Prostate gland (tissue), 2 donors: ENCODE data around the gene CCDC74A. TPM values are rescaled to one million over a fixed set of nuclear protein-coding genes. Genes with fewer than 3 reads are reported as not detected.
"Not testable (repeated sequence)": the region's sequence is repeated elsewhere in the genome, so short reads cannot be mapped to it uniquely, and the experiment has no call there.

Source experiments
- DNase-seq: peaks from one replicate; pipeline ENCODE4 v3.0.0-alpha.2; 2019; ENCODE audit warnings: low spot score
- H3K27ac ChIP-seq, 2 donors: fragments of 200-600 bp; sonication (generic); 2 replicates each; pipeline ENCODE4 v1.5.1; 2017 to 2019
- H3K27me3 ChIP-seq: fragments of 200-600 bp; sonication (generic); replicated peaks from 2 replicates; pipeline ENCODE4 v1.5.1; 2019; ENCODE audit not compliant: insufficient read depth
- H3K36me3 ChIP-seq, 2 donors: fragments of 200-600 bp; sonication (generic); 1 replicate in 1 of 2; 2 replicates in 1 of 2; pipeline versions ENCODE4 v1.5.1 to v1.8.1; 2017 to 2019
- H3K4me1 ChIP-seq: fragments of 200-600 bp; sonication (generic); replicated peaks from 2 replicates; pipeline ENCODE4 v1.5.1; 2019
- H3K4me3 ChIP-seq, 2 donors: fragments of 200-600 bp; sonication (generic); 2 replicates each; pipeline ENCODE4 v1.5.1; 2017 to 2019
- H3K9me3 ChIP-seq: fragments of 200-600 bp; sonication (generic); 2 replicates; pipeline ENCODE4 v1.5.1; 2017
- POLR2AphosphoS5 ChIP-seq: sonication (generic); formaldehyde crosslinking; IDR thresholded peaks from one replicate; pipeline ENCODE4 v1.6.1; 2017; ENCODE audit warnings: antibody characterized with exemption
- WGBS: methylation state at CpG from one replicate; pipeline ENCODE4 v1.1.5; 2018; 5-methylcytosine and 5-hydroxymethylcytosine counted together
- intact Hi-C: fragments of 100-400 bp; cut with DNase I; formaldehyde crosslinking; loops from one replicate; pipeline ENCODE4 v1.14.2; 2022
- total RNA-seq, 2 donors: library from RNA; depleted of rRNA; stranded (reverse); fragments of >200 nt; gene quantifications; one replicate each; pipeline ENCODE4 v1.1.0, GENCODE V29; 2016

The CCDC74A gene
- total RNA-seq, result 10 to 100 TPM; 15.5 to 95.5 TPM

DNA sequence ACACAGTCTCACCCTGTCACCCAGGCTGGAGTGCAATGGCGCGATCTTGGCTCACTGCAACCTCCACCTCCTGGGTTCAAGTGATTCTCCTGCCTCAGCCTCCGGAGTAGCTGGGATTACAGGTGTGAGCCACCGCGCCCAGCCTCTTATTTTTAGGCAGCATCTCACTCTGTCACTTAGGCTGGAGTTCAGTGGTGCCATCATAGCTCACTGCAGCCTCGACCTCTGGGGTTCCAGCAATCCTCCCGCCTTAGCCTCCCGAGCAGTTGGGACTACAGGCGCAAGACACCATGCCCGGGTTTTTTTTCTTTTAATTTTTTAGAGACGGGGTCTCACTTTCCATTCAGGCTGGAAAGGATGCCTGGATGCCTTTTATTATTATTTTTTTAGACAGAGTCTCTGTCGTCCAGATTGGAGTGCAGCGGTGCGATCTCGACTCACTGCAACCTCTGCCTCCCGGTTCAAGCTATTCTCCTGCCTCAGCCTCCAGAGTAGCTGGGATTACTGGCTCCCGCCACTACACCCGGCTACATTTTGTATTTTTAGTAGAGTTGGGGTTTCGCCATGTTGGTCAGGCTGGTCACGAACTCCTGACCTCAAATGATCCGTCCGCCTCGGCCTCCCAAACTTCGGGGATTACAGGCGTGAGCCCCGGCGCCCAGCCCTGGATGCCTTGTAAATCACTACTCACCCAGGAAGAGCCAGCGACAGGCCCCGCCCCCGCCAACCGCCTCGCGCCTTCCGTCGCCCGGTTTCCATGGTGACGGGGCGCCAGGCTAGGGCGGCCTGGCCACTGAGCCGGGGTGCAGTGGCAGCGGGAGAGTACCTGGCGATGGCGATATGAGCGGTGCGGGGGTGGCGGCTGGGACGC, at the start of gene CCDC74A:
Gene CCDC74A, plus strand, starts transcription at position 758 of the 871 bp plus-strand sequence. Its CDS starts 83 bp downstream, at position 841.
- peak; percentile 28 for TF ChIP-seq POLR2AphosphoS5
- H3K4me1 ChIP-seq, H3K27me3 ChIP-seq, H3K9me3 ChIP-seq, H3K36me3 ChIP-seq, intact Hi-C loops: not testable (repeated sequence)
- 37% methylated on average over 33 of the region's 47 CpGs for WGBS
- Histone ChIP-seq H3K4me3 (peak within 1 kb of the TSS; percentile 23 to 33), H3K27ac (peak within 1 kb of the TSS in 1 of 2 donors; percentile 30)
- peak; percentile 70 for DNase-seq

DNA sequence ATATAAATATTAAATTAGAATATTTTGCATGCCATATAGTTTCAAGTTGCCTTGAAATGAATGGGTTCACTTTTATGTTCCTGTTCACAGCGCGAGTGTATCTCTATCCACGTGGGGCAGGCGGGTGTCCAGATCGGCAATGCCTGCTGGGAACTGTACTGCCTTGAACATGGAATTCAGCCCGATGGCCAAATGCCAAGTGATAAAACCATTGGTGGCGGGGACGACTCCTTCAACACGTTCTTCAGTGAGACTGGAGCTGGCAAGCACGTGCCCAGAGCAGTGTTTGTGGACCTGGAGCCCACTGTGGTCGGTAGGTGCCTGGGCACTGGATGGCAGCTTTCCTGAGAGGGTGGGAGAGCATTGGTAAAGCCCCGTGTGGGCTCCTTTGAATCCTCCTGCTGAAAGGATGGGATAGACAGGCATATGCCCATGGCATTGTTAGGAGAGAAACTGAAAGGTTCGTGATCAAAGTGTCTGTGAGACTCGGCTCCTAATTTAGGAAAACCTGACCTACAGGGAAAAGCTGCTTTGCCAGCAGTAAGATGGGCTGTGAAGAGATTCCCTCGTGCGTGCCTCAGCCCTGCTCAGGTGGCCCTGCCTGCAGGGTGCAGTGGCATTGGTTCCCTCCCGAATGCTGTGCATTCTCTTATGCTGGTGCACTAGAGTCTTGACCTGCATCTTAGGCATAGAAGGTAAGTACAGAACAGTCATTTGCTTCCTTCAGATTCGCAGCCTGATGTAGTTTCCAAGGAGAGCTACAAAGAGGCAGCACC, 49.4 kb upstream of the CCDC74A start:
- H3K9me3 ChIP-seq, DNase-seq, intact Hi-C loops, H3K27me3 ChIP-seq, H3K4me1 ChIP-seq, H3K4me3 ChIP-seq, H3K36me3 ChIP-seq: not testable (repeated sequence)
- H3K27ac ChIP-seq, result peak overlapping the region in 1 of 2 donors; percentile 69
- WGBS, result 77% methylated on average over 13 of the region's 18 CpGs

DNA sequence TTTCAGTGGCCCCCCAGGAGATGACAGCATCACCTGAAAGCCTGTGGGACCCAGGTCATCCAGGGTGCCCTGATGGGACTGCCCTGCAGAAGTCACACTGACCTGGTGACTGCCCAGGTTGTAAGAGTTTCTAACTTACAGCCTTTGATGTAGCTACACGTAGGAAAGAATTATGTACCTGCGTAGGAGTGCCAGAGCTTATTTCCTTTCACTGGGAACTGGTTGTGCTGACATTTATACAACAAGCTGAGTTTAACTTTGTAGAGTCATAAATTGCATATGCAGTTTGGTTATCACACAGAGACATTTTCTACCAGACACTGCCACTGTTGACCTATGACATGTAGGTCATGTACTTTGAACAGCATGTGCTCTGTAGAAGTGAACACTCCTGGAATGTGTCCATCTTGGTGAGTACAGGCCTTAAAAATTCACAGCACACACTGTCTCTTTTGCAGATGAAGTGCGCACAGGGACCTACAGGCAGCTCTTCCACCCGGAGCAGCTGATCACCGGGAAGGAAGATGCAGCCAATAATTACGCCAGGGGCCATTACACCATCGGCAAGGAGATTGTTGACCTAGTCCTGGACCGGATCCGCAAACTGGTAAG, 48.7 kb upstream of the CCDC74A start:
- peak; percentile 28 for DNase-seq
- H3K27ac ChIP-seq, result peak overlapping the region; percentile 30 to 69
- not testable (repeated sequence) for H3K36me3 ChIP-seq

DNA sequence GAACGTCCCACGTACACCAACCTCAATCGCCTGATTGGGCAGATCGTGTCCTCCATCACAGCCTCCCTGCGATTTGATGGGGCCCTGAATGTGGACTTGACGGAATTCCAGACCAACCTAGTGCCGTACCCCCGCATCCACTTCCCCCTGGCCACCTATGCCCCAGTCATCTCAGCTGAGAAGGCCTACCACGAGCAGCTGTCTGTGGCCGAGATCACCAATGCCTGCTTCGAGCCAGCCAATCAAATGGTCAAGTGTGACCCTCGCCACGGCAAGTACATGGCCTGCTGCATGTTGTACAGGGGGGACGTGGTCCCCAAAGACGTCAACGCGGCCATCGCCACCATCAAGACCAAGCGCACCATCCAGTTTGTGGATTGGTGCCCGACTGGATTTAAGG, 47.3 kb upstream of the CCDC74A start:
- H3K9me3 ChIP-seq, H3K36me3 ChIP-seq, H3K4me3 ChIP-seq, H3K4me1 ChIP-seq, H3K27ac ChIP-seq, DNase-seq, intact Hi-C loops, H3K27me3 ChIP-seq: not testable (repeated sequence)
- WGBS, result 98% methylated on average over 18 of the region's 20 CpGs

More for the DNA sequence above, 48.7 kb upstream of the CCDC74A start:
- H3K4me1 ChIP-seq, H3K4me3 ChIP-seq, intact Hi-C loops, H3K9me3 ChIP-seq, H3K27me3 ChIP-seq: not testable (repeated sequence)
- peak; percentile 44 for TF ChIP-seq POLR2AphosphoS5
- WGBS, result 48% methylated on average over 9 of the region's 9 CpGs

DNA sequence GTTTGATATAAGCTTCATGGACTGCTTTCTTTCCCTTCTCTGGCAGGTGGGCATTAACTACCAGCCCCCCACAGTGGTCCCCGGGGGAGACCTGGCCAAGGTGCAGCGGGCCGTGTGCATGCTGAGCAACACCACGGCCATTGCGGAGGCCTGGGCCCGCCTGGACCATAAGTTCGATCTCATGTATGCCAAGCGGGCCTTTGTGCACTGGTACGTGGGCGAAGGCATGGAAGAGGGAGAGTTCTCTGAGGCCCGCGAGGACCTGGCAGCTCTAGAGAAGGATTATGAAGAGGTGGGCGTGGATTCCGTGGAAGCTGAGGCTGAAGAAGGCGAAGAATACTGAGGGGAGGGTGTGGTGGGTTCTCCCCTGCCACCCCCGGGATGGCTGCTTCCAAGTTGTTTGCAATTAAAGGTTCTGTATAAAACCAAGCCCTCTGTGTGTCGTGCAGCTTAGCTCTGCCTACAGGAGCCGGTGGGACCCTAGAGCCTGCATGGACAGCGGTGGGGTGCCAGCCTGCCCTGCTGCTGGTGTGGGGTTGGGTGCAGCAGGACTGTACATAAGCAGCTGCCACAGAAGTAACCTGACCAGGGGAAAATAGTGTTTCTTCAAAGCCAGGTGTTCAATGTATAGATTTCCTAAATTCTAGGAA, 45.1 kb upstream of the CCDC74A start:
- H3K27me3 ChIP-seq, H3K4me1 ChIP-seq, H3K4me3 ChIP-seq, H3K27ac ChIP-seq, DNase-seq, H3K36me3 ChIP-seq, H3K9me3 ChIP-seq, intact Hi-C loops: not testable (repeated sequence)
- 88% methylated on average over 16 of the region's 19 CpGs for WGBS

DNA sequence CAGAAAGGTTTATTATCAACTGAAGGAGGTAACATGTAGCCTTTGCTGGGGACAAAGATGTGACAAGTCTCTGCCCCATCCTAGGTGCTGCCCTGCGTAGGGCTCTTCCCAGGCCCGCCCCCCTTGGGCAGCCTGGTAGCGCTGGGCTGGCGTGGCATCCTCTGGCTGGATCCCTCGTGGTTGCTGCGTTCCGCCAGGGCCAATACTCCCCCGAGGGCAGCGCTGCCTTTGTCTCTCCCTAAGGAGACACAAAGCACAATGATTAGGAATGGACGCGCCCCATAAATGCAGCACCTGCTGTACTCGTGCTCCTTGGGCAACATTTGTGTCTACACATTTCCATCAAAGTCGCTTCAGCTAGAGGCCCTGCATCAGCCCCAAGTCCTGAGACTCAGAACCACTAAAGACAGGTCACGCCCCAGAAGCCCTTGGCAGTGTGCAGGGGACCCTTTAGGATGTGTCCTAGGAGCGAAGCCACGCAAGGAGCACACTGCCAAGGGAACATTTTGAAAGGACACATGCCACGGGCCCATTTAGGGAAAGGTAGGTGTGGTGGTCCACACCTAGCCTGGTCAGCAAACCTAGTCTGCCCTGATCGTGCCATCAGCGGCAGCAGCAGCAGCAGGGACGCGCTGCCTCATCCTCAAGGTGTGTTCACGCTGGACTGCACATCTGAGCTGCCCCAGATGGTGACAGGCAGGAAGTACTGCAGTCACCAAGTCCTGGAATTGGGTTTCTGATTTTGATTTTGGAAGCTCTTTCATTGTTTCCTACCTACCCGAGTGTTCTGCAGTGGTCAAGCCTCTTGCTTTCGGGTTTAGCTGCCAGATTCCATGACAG, 43.5 kb upstream of the CCDC74A start:
- H3K4me1 ChIP-seq, H3K9me3 ChIP-seq, H3K27me3 ChIP-seq, intact Hi-C loops, DNase-seq, H3K27ac ChIP-seq, H3K4me3 ChIP-seq, H3K36me3 ChIP-seq: not testable (repeated sequence)
- 89% methylated on average over 24 of the region's 24 CpGs for WGBS

DNA sequence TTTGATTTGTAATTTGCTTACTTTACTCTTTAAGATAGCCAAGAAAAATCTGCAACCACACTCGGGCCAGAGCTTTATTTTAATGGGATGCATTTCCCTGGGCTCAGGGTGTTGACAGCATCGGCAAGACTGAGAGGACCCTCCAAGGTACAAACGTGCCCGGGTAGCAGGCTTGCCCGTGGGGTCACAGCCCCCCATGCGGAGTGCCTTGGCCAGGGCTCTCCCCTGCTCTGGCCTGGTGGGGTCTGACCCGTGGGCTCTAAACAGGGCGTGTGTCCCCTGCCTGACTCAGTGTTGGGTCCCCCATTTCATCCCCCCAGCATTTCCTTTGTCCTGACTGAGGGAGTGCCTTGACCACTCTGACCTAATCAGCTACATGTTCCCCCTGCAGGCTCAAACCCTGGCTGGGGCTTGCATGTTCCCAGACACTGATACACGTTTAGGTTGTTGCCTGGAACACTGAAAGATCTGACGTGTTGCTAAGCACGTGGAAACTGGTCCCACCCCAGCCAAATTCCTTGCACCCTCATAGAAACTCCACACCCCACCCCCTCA, 42.7 kb upstream of the CCDC74A start:
- H3K27me3 ChIP-seq, H3K4me1 ChIP-seq, H3K36me3 ChIP-seq, H3K4me3 ChIP-seq, H3K27ac ChIP-seq, H3K9me3 ChIP-seq, intact Hi-C loops, DNase-seq: not testable (repeated sequence)
- 88% methylated on average over 11 of the region's 11 CpGs for WGBS

DNA sequence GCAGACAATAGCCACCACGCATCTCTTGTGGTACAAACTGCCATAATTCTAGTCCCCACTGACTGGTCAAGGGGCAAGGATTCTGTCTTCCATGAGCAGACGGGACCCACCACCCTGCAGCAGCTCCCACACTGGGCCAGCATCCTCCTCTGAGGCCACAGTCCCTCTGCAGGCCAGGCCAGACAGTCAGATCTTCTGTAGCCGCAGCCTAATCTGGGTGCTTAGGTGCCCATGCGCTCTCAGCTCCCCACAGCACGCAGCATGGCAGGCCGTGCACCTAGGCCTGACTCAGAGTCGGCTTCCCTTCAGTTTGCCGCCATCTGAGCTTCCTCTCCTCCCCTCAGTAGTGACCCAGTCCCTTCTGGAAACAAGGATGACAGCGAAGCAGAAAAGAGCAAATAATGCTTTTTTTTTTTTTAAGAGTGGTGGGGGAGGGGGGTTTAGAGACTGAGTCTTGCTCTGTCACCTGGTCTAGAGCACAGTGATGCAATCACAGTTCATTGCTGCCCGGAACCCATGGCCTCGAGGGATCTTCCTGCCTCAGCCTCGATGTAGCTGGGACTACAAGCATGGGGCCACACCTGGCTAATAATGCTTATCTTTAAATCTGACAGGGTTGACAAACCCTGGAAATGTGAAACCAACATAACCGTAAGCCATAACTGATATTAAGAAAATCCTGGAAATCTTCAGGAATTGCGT, 41.3 kb upstream of the CCDC74A start:
- H3K4me3 ChIP-seq, intact Hi-C loops, H3K9me3 ChIP-seq, H3K27me3 ChIP-seq, H3K36me3 ChIP-seq, H3K27ac ChIP-seq, H3K4me1 ChIP-seq, DNase-seq: not testable (repeated sequence)
- 77% methylated on average over 14 of the region's 14 CpGs for WGBS
